GM13976 (cell line): ENCODE data around the gene TAL1.

Experiments
- DNase-seq: peaks from one replicate; pipeline ENCODE4 v3.0.0; 2012; ENCODE audit warnings: low spot score
- in situ Hi-C: fragments of 300-500 bp; cut with MboI; formaldehyde crosslinking; loops from one replicate; pipeline ENCODE4 v1.12.0; 2022; ENCODE audit warnings: low sequenced_read_pairs, mixed read lengths, inconsistent platforms; ENCODE audit not compliant: unreplicated experiment
- TF ChIP-seq, protein P1 (sequence below): IDR thresholded peaks from 2 replicates; pipeline ENCODE4 v1.5.1; 2012; ENCODE audit warnings: borderline replicate concordance, mild to moderate bottlenecking; ENCODE audit not compliant: insufficient read depth; ENCODE audit errors: extremely low read depth, missing control alignments, control extremely low read depth

The TAL1 gene

DNA sequence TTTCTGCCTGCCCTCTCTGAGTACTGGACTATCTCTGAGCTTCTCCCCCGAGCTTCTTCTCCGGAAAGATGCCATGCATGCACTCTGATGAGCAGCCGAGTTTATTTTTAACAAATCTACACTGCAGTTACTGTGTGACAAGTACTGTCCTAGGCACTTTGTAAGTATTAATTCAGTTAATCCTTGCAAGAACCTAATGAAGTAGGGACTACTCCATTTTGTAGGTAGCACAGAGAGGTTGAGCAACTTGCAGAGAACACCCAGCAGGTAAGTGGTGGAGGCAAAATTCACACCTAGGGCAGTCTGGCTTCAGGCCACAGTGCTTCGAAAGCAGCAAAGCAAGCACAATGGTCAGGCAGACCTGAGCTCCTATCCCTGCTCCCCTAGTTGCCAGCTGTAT is 3.8 kb upstream of the TAL1 start:
- TF ChIP-seq, protein P1, sequence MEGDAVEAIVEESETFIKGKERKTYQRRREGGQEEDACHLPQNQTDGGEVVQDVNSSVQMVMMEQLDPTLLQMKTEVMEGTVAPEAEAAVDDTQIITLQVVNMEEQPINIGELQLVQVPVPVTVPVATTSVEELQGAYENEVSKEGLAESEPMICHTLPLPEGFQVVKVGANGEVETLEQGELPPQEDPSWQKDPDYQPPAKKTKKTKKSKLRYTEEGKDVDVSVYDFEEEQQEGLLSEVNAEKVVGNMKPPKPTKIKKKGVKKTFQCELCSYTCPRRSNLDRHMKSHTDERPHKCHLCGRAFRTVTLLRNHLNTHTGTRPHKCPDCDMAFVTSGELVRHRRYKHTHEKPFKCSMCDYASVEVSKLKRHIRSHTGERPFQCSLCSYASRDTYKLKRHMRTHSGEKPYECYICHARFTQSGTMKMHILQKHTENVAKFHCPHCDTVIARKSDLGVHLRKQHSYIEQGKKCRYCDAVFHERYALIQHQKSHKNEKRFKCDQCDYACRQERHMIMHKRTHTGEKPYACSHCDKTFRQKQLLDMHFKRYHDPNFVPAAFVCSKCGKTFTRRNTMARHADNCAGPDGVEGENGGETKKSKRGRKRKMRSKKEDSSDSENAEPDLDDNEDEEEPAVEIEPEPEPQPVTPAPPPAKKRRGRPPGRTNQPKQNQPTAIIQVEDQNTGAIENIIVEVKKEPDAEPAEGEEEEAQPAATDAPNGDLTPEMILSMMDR: no peak
- in situ Hi-C loops: no loop called here
- no peak for DNase-seq

DNA sequence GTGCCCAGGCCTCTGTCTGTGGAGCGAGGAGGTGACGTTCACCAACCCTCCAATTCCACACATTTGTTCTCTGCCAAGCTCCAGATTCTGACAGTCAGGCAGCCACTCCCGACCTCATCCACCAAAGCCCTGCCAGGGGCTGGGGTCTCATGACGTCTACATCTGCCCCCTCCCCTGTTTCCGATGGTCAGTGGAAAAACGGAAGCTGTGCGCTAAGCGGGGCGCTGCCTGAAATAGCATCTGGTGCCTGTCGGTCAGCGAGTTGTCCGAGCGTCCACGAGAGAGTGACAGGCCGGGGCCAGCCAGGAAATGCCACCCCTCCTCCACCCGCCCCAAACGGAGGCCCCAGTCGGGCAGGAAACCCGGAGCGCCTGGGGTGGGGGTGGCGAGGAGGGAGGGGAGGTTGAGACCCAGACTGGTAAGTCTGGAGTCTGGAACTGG is 3.2 kb upstream of the TAL1 start:
- in situ Hi-C loops: no loop called here
- TF ChIP-seq, protein P1: no peak
- DNase-seq: no peak

DNA sequence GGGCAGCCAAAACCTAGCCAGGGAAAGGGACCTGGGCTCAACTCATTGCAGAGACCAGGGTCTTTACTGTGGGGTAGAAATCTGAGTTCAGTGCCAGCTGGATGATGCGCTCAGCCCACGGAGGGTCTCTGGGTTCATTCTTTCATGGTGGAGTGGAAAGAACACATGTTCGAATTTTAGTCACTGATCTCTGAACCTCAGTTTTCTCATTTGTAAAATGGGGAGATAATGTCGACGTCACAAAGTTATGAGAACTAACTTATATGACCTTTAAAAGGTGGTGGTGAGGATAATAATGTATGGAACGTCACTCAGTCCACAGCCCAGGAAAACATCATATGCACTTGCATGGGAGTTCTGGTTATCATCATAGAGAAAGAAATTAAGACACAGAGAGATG is 1.2 kb upstream of the TAL1 start:
- no peak for DNase-seq
- TF ChIP-seq, protein P1: no peak
- in situ Hi-C loops: no loop called here

DNA sequence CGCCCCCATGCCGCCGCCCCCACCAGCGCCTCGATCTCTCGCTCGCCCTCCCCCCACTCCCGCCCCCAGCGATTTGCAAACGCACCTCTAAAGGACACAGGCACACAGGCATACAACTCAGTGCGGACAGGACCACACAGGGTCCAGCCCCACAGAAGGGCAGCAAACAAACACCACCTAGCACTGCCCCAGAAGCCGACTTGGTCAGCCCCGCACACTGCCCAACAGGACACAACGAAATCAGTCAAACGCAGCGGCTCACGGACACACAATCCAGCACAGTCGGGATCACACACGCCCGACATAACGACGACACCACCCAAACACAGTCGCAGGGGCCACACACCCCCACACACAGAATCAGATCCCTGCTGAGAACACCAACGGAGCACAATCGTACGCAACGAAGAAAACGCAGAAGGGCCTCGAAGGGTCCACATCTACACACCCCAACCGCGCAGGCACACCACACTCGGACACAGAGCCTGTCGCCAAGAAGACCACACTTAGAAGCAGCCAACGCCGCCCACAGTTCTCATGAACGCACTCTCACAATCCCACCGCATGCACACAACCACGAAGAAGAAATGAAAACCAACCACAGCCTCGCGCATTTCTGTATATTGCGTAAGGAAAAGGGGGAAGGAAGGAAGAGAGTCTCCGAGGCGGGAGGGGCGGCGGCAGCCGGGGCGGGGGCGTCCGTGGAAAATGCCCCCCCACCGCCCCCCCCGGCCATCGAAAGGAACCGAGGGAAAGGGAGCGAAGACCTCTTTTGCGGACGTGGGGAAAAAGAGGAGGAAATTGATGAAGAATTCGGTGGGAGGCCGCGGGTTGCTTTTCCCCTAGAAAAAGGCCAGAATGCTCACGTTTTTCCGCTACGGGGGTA is 481 bp downstream of the TAL1 start:
- in situ Hi-C loops: no loop called here
- DNase-seq: peak; percentile 58

DNA sequence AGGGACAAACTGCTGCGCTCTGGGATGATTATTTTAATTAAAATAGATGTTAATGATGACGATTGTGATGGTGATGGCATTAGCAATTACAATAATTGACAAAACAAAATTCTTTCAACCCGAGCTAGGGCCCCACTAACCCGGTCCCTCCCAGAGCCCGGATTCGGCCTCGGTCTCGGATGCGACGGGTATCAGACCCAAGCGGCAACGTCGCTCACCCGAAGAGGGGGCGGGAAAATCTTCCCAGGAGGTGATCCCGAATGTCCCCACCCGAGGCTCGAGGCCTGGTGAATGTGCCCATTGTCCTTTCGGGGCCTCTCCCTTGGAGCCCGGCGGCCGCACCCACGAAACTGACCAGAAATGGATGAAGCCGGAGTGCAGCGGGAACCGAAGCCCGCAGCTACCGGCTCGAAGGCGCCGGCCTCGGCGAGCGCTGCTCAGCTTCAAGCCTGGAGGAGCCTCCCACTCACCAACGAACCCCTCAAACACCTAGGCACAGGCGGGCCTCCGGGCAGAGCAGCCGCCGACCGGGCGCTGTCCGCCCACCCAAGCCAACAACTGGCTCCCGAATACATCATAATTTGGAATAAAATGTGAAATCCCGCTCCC is 1.2 kb downstream of the TAL1 start:
- DNase-seq: peak; percentile 57
- TF ChIP-seq, protein P1: no peak
- in situ Hi-C loops: no loop called here

More for the DNA sequence above, 481 bp downstream of the TAL1 start:
- TF ChIP-seq, protein P1: no peak

DNA sequence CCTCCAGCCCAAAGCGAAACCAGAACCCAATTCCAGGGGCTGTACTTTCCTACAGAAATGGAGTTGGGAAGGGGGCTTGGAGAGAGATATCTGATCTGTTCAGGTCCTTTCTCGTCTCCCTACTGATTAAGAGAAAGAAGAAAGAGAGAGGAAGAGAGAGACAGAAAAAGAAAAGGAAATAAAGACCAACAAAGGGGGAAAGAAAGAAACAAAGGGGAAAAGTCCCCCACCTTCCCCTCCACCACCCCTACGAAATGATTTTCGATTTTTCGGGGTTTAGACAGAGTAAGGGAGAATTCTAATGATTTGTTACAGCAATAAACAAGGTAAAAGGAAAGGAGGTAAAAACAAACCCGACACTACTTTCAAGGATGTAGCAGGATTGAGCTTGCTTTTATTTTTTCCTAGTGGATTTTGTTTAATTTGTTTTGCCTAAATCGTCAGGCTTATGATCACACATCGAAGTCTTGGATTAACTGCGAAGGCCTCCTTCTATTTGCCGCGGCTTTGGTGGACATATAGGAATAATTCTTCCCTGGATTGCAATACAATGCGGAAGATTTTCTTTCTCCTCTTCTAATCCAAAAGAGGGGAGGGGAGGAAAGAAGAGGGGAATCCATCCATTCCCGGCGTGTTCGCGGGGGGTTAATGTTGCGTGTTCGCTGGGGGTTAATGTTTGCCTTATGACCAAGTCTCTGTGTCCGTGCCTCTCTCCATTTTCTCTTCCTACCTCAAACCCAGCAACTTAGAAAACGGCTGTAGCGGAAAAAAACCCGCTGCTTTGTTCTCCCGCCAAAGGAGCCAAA is 1.9 kb downstream of the TAL1 start:
- in situ Hi-C loops: no loop called here
- no peak for DNase-seq
- TF ChIP-seq, protein P1: no peak
